GM19193 (cell line): Measurements from ENCODE around the gene ADH4.

Source experiments
- POLR2A ChIP-seq: IDR thresholded peaks from 4 replicates; pipeline ENCODE4 v1.6.1; 2011; ENCODE audit not compliant: insufficient read depth, insufficient read length; ENCODE audit errors: extremely low read depth

Gene ADH4

GRCh38 chr4:99148550-99148949 is 4.5 kb upstream of the ADH4 start:
- TF ChIP-seq POLR2A = no peak

- TF ChIP-seq POLR2A = no peak
These were observed 490 bp upstream of the ADH4 start for GRCh38 chr4:99144587-99144986.

GRCh38 chr4:99136329-99136728 is 7.8 kb downstream of the ADH4 start:
- no peak for TF ChIP-seq POLR2A

GRCh38 chr4:99135541-99136162 is 8.4 kb downstream of the ADH4 start:
- no peak for TF ChIP-seq POLR2A

GRCh38 chr4:99134586-99134985 is 9.5 kb downstream of the ADH4 start:
- no peak for TF ChIP-seq POLR2A

GRCh38 chr4:99131378-99131777 is 12.7 kb downstream of the ADH4 start:
- no peak for TF ChIP-seq POLR2A

GRCh38 chr4:99126376-99126775 is 17.7 kb downstream of the ADH4 start:
- TF ChIP-seq POLR2A = no peak

- no peak for TF ChIP-seq POLR2A
These were observed 23.1 kb downstream of the ADH4 start for GRCh38 chr4:99121008-99121407.

- no peak for TF ChIP-seq POLR2A
These were observed 23.6 kb downstream of the ADH4 start for GRCh38 chr4:99120501-99120900.

- no peak for TF ChIP-seq POLR2A
These were observed 26.0 kb downstream of the ADH4 start for GRCh38 chr4:99117876-99118693.

GRCh38 chr4:99104153-99104552 is 39.9 kb downstream of the ADH4 start:
- no peak for TF ChIP-seq POLR2A

- TF ChIP-seq POLR2A = no peak
These were observed 40.9 kb downstream of the ADH4 start for GRCh38 chr4:99103166-99103565.

GRCh38 chr4:99102634-99103033 is 41.5 kb downstream of the ADH4 start:
- no peak for TF ChIP-seq POLR2A

- no peak for TF ChIP-seq POLR2A
These were observed 43.2 kb downstream of the ADH4 start for GRCh38 chr4:99100876-99101275.

GRCh38 chr4:99099311-99099710 is 44.8 kb downstream of the ADH4 start:
- no peak for TF ChIP-seq POLR2A

- no peak for TF ChIP-seq POLR2A
These were observed 52.9 kb downstream of the ADH4 start for GRCh38 chr4:99091216-99091575.
